ENCODE results near the gene UBXN2A.

UBXN2A gene

GRCh38 chr2:23924589-23925359 is 15.5 kb upstream of the UBXN2A start:
- TF ChIP-seq CTCF (conservative IDR thresholded peaks at IDR 0.05; ENCODE audit: control insufficient read depth, insufficient read depth, low read depth, low read length): no peak
- H3K4me3 ChIP-seq (ENCODE audit: control insufficient read depth, low read depth, low read length): peak overlapping the region; percentile 88

DNA sequence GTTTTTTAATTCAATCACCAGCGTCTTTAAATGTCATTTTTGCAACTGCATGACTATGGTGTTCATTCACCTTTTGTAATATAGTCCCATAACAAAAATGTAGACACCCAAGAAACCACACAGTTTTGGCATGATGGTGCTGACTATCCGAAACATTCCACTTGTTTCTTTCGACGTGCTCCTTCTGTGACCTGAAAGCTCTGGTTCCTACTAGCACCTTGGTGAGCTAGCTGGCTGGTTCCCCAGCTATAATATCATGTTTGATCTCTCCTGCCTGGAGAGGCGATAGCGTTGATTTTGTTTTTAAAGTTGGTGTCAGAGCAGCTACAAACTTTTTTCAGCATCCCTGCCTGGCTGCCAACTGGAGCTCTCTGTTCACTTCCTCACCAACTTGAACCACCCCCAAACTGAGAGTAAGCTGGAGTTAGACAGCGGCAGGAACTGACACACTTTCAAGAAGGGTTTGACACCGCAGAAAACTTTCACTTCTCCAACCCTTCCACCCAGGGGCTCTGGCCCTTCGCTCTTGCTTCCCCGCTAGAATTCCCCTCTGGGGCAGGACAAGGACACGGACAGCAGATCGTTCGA is 14.5 kb upstream of the UBXN2A start:
- TF ChIP-seq CTCF (conservative IDR thresholded peaks at IDR 0.05; ENCODE audit: control insufficient read depth, insufficient read depth, low read depth, low read length): no peak
- peak overlapping the region; percentile 88 for H3K4me3 ChIP-seq (ENCODE audit: control insufficient read depth, low read depth, low read length)
- DNase-seq (ENCODE audit: low read depth): peak; percentile 72

More at GRCh38 chr2:23924589-23925359, 15.5 kb upstream of the UBXN2A start:
- no peak for DNase-seq (ENCODE audit: low read depth)

GRCh38 chr2:23926290-23926749 is 13.9 kb upstream of the UBXN2A start:
- no peak for TF ChIP-seq CTCF (conservative IDR thresholded peaks at IDR 0.05; ENCODE audit: control insufficient read depth, insufficient read depth, low read depth, low read length)
- DNase-seq (ENCODE audit: low read depth): no peak
- H3K4me3 ChIP-seq (ENCODE audit: control insufficient read depth, low read depth, low read length): peak overlapping the region; percentile 88

DNA sequence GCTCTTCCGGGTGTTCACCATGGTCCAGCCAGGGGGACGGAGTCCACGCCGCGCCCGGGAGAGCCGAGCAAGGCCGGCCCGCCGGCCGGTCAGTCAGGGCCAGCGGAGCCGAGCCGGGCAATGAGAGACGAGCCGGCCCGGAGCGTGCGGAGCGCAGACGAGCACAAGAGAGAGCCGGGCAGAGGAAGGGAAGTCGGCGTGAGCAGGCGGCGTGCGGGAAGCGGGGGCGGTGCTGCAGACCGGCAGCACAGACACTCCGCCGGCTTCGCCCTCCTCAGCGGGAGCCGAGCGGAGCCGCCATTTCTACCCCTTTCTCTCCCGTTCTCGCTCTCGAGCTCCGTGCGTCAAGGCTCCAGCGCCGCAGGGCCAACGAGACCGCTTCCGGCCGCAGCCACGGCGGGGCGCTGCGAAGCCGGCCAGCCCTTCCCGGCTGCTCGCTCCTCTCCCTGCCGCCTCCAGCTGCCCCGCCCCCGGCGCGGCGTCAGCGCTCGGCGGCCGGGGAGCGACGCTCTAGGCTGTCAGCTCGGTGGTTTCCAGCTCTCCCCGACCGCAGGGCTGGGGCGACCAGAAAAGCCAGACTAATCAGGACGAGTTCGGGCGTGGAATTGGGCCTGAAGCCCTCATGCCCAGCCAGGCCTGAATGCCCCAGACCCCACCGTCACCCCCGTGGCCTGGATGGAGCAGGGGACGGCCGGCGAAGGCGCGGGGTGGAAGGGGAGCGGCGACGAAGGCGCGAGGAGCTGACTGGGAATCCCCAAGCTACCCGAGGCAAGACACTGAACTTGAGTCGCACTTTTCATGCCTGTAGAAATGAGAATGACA is 13.3 kb upstream of the UBXN2A start, which contains the start of gene ATAD2B:
Gene ATAD2B (minus strand): TSS at position 374 of the 822 bp plus-strand sequence. CDS start 353 bp downstream, at position 21.
- peak; percentile 91 for DNase-seq (ENCODE audit: low read depth)
- TF ChIP-seq CTCF (conservative IDR thresholded peaks at IDR 0.05; ENCODE audit: control insufficient read depth, insufficient read depth, low read depth, low read length): no peak

DNA sequence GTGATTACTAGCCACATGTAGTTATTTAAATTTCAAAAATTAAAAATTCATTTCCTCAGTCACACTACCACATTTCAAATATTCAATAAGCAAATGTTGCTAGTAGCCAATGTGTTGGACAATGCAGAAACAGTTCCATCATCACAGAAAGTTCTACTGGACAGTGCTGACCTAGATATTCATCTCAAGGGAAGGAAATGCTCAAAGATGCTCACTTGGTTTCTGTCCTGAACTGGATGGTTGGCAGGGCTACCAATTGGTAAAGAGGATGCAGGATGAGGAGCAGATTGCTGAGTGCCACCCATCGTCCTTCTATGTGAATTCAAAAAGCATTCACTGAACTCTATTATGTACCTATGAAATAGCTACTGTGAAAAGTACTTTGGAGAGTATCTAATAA is 6.0 kb upstream of the UBXN2A start:
- TF ChIP-seq CTCF (conservative IDR thresholded peaks at IDR 0.05; ENCODE audit: control insufficient read depth, insufficient read depth, low read depth, low read length): no peak

More for the DNA sequence above, 13.3 kb upstream of the UBXN2A start, which contains the start of gene ATAD2B:
- H3K4me3 ChIP-seq (ENCODE audit: control insufficient read depth, low read depth, low read length): peak within 1 kb of the TSS; percentile 88

More for the DNA sequence above, 6.0 kb upstream of the UBXN2A start:
- no peak for DNase-seq (ENCODE audit: low read depth)
- no peak overlapping the region for H3K4me3 ChIP-seq (ENCODE audit: control insufficient read depth, low read depth, low read length)
